ENCODE results near the gene MCHR1. TPM values are rescaled to one million over a fixed set of nuclear protein-coding genes. Genes with fewer than 3 reads are reported as not detected.

MCHR1 gene, protein sequence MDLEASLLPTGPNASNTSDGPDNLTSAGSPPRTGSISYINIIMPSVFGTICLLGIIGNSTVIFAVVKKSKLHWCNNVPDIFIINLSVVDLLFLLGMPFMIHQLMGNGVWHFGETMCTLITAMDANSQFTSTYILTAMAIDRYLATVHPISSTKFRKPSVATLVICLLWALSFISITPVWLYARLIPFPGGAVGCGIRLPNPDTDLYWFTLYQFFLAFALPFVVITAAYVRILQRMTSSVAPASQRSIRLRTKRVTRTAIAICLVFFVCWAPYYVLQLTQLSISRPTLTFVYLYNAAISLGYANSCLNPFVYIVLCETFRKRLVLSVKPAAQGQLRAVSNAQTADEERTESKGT
- 0.27 and 2.4 TPM in 2 replicates for total RNA-seq (2014; rRNA removed; shearing (Covaris generic))
- 0.83 and 0.91 TPM in 2 replicates for polyA plus RNA-seq (2016; fragmentation: Nextera tagmentation; extraction: Ambion mirVana)
- long read RNA-seq, partial matches to known transcripts, result 0 of 1 reads
- long read RNA-seq, other reads (novel, unspliced or antisense), result 0 of 1 reads

DNA sequence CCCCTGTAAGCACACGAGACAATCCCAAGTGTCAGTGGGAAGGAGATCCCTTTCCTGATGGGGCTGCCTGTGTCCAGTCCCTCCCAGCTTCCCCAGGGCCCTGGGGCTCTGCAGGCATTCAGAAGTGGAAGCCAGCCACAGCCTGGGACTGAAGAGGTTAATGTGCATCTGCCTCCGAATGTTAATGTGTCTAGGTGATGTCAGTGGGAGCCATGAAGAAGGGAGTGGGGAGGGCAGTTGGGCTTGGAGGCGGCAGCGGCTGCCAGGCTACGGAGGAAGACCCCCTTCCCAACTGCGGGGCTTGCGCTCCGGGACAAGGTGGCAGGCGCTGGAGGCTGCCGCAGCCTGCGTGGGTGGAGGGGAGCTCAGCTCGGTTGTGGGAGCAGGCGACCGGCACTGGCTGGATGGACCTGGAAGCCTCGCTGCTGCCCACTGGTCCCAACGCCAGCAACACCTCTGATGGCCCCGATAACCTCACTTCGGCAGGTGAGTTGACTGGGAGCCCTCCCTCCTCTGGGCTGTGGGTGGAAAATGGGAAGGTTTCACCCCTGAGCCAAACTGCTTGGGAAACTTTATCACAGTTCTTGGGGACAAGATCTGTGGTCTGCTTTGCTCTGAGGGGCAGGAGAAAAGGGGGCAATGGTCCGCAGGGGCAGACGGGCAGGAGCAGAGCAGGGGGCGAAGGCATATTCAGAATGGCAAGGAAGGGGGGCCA is at the start of gene MCHR1:
Gene MCHR1 (plus strand): TSS at position 236 of the 715 bp plus-strand sequence. CDS start 169 bp downstream, at position 405.
- no peaks in the 10 kb centered on the region for H3K9me2 ChIP-seq (ENCODE audit: insufficient read depth)
- peak within 1 kb of the TSS; percentile 32; the same call in 1 of the 2 replicates for H2AFZ ChIP-seq
- H3K27me3 Mint-ChIP-seq (ENCODE audit: insufficient read depth, low read depth, poor library complexity), result peaks cover 35% of the 10 kb centered on the region
- peaks cover 3% of the 10 kb centered on the region for H3K36me3 Mint-ChIP-seq (ENCODE audit: low read depth)
- no peak within 1 kb of the TSS for H3K4me3 ChIP-seq
- H3K27ac ChIP-seq (ENCODE audit: low read depth), result peak within 1 kb of the TSS; percentile 55; the same call in 1 of the 2 replicates
- H3K27me3 ChIP-seq (ENCODE audit: insufficient read depth), result no peaks in the 10 kb centered on the region
- no peaks in the 10 kb centered on the region for H3K79me2 ChIP-seq (replicated peaks; ENCODE audit: insufficient read depth)
- H3K27ac Mint-ChIP-seq, result no peak within 1 kb of the TSS; the same call in 1 of the 2 replicates
- peak within 1 kb of the TSS; percentile 62 for H3K4me3 Mint-ChIP-seq
- DNase-seq (ENCODE audit: low spot score), result no peak
- no peaks in the 10 kb centered on the region for H3K36me3 ChIP-seq (ENCODE audit: insufficient read depth)
- no peaks in the 10 kb centered on the region for H3K9me3 Mint-ChIP-seq
- H3K4me1 Mint-ChIP-seq, result peaks cover 52% of the 10 kb centered on the region
- ATAC-seq, result peak; percentile 17
- H4K20me1 ChIP-seq (replicated peaks; ENCODE audit: insufficient read depth), result no peaks in the 10 kb centered on the region
- peaks cover 25% of the 10 kb centered on the region; the same call in 1 of the 2 replicates for H3K4me1 ChIP-seq (ENCODE audit: insufficient read depth)
- H3F3A ChIP-seq (replicated peaks; ENCODE audit: low read depth), result peaks cover 19% of the 10 kb centered on the region
- H3K4me2 ChIP-seq, result peak within 1 kb of the TSS; percentile 26; the same call in 1 of the 2 replicates
- TF ChIP-seq, protein P1, sequence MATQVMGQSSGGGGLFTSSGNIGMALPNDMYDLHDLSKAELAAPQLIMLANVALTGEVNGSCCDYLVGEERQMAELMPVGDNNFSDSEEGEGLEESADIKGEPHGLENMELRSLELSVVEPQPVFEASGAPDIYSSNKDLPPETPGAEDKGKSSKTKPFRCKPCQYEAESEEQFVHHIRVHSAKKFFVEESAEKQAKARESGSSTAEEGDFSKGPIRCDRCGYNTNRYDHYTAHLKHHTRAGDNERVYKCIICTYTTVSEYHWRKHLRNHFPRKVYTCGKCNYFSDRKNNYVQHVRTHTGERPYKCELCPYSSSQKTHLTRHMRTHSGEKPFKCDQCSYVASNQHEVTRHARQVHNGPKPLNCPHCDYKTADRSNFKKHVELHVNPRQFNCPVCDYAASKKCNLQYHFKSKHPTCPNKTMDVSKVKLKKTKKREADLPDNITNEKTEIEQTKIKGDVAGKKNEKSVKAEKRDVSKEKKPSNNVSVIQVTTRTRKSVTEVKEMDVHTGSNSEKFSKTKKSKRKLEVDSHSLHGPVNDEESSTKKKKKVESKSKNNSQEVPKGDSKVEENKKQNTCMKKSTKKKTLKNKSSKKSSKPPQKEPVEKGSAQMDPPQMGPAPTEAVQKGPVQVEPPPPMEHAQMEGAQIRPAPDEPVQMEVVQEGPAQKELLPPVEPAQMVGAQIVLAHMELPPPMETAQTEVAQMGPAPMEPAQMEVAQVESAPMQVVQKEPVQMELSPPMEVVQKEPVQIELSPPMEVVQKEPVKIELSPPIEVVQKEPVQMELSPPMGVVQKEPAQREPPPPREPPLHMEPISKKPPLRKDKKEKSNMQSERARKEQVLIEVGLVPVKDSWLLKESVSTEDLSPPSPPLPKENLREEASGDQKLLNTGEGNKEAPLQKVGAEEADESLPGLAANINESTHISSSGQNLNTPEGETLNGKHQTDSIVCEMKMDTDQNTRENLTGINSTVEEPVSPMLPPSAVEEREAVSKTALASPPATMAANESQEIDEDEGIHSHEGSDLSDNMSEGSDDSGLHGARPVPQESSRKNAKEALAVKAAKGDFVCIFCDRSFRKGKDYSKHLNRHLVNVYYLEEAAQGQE (IDR thresholded peaks at IDR 0.05; ENCODE audit: unreplicated experiment), result no peak
- TF ChIP-seq CREB1 (CRISPR knock-in tag; IDR thresholded peaks at IDR 0.05; ENCODE audit: low read depth) (no peak), POLR2AphosphoS5 (IDR thresholded peaks at IDR 0.05; ENCODE audit: low read depth) (no peak), EZH2phosphoT487 (IDR thresholded peaks at IDR 0.05; ENCODE audit: unreplicated experiment) (no peak), EZH2 (IDR thresholded peaks at IDR 0.05; ENCODE audit: low read depth, unreplicated experiment) (no peak), JUNB (IDR thresholded peaks at IDR 0.05; ENCODE audit: unreplicated experiment) (no peak), STAT1 (IDR thresholded peaks at IDR 0.05; ENCODE audit: unreplicated experiment) (no peak), ZNF114 (CRISPR knock-in tag; IDR thresholded peaks at IDR 0.05) (no peak), NANOG (IDR thresholded peaks at IDR 0.05; ENCODE audit: borderline replicate concordance) (no peak), ZNF331 (CRISPR knock-in tag; IDR thresholded peaks at IDR 0.05; ENCODE audit: low read depth) (no peak)
- TF ChIP-seq, protein P2, sequence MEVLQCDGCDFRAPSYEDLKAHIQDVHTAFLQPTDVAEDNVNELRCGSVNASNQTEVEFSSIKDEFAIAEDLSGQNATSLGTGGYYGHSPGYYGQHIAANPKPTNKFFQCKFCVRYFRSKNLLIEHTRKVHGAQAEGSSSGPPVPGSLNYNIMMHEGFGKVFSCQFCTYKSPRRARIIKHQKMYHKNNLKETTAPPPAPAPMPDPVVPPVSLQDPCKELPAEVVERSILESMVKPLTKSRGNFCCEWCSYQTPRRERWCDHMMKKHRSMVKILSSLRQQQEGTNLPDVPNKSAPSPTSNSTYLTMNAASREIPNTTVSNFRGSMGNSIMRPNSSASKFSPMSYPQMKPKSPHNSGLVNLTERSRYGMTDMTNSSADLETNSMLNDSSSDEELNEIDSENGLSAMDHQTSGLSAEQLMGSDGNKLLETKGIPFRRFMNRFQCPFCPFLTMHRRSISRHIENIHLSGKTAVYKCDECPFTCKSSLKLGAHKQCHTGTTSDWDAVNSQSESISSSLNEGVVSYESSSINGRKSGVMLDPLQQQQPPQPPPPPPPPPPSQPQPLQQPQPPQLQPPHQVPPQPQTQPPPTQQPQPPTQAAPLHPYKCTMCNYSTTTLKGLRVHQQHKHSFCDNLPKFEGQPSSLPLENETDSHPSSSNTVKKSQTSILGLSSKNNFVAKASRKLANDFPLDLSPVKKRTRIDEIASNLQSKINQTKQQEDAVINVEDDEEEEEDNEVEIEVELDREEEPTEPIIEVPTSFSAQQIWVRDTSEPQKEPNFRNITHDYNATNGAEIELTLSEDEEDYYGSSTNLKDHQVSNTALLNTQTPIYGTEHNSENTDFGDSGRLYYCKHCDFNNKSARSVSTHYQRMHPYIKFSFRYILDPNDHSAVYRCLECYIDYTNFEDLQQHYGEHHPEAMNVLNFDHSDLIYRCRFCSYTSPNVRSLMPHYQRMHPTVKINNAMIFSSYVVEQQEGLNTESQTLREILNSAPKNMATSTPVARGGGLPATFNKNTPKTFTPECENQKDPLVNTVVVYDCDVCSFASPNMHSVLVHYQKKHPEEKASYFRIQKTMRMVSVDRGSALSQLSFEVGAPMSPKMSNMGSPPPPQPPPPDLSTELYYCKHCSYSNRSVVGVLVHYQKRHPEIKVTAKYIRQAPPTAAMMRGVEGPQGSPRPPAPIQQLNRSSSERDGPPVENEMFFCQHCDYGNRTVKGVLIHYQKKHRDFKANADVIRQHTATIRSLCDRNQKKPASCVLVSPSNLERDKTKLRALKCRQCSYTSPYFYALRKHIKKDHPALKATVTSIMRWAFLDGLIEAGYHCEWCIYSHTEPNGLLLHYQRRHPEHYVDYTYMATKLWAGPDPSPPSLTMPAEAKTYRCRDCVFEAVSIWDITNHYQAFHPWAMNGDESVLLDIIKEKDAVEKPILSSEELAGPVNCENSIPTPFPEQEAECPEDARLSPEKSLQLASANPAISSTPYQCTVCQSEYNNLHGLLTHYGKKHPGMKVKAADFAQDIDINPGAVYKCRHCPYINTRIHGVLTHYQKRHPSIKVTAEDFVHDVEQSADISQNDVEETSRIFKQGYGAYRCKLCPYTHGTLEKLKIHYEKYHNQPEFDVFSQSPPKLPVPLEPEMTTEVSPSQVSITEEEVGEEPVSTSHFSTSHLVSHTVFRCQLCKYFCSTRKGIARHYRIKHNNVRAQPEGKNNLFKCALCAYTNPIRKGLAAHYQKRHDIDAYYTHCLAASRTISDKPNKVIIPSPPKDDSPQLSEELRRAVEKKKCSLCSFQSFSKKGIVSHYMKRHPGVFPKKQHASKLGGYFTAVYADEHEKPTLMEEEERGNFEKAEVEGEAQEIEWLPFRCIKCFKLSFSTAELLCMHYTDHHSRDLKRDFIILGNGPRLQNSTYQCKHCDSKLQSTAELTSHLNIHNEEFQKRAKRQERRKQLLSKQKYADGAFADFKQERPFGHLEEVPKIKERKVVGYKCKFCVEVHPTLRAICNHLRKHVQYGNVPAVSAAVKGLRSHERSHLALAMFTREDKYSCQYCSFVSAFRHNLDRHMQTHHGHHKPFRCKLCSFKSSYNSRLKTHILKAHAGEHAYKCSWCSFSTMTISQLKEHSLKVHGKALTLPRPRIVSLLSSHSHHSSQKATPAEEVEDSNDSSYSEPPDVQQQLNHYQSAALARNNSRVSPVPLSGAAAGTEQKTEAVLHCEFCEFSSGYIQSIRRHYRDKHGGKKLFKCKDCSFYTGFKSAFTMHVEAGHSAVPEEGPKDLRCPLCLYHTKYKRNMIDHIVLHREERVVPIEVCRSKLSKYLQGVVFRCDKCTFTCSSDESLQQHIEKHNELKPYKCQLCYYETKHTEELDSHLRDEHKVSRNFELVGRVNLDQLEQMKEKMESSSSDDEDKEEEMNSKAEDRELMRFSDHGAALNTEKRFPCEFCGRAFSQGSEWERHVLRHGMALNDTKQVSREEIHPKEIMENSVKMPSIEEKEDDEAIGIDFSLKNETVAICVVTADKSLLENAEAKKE (CRISPR knock-in tag; IDR thresholded peaks at IDR 0.05), result no peak
- TF ChIP-seq, protein P3, sequence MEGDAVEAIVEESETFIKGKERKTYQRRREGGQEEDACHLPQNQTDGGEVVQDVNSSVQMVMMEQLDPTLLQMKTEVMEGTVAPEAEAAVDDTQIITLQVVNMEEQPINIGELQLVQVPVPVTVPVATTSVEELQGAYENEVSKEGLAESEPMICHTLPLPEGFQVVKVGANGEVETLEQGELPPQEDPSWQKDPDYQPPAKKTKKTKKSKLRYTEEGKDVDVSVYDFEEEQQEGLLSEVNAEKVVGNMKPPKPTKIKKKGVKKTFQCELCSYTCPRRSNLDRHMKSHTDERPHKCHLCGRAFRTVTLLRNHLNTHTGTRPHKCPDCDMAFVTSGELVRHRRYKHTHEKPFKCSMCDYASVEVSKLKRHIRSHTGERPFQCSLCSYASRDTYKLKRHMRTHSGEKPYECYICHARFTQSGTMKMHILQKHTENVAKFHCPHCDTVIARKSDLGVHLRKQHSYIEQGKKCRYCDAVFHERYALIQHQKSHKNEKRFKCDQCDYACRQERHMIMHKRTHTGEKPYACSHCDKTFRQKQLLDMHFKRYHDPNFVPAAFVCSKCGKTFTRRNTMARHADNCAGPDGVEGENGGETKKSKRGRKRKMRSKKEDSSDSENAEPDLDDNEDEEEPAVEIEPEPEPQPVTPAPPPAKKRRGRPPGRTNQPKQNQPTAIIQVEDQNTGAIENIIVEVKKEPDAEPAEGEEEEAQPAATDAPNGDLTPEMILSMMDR (conservative IDR thresholded peaks at IDR 0.05; ENCODE audit: low read depth in 2 of 2), result no peak

All from GM23338 (cell line).